HTERT RPE-1 (cell line): ENCODE results near the gene MRPS31.
"Not testable (repeated sequence)": the region's sequence is repeated elsewhere in the genome, so short reads cannot be mapped to it uniquely, and the experiment has no call there.

Experiments
- in situ Hi-C: fragments of 300-500 bp; cut with MboI; formaldehyde crosslinking; loops from 4 replicates; pipeline ENCODE4 v1.14.3; 2020; ENCODE audit warnings: low sequenced_read_pairs

The MRPS31 gene

GRCh38 chr13:40790154-40790616 is 19.2 kb upstream of the MRPS31 start:
- in situ Hi-C loops = no loop called here

GRCh38 chr13:40789275-40790153 is 18.5 kb upstream of the MRPS31 start, which contains the start of gene SLC25A15:
TSS of gene SLC25A15 (plus strand) at chr13:40789611. CDS start at chr13:40793227, 3,616 bp downstream.
- in situ Hi-C loops = no loop called here

GRCh38 chr13:40788540-40789274 is 17.7 kb upstream of the MRPS31 start:
- in situ Hi-C loops = not testable (repeated sequence)

GRCh38 chr13:40787062-40787461 is 16.1 kb upstream of the MRPS31 start:
- in situ Hi-C loops = no loop called here

- in situ Hi-C loops = no loop called here
These were observed 15.6 kb upstream of the MRPS31 start for GRCh38 chr13:40786568-40786996.

GRCh38 chr13:40784540-40784939 is 13.6 kb upstream of the MRPS31 start:
- in situ Hi-C loops = no loop called here

- in situ Hi-C loops = not testable (repeated sequence)
These were observed 12.0 kb upstream of the MRPS31 start for GRCh38 chr13:40782971-40783370.

- in situ Hi-C loops = no loop called here
These were observed 10.7 kb upstream of the MRPS31 start for GRCh38 chr13:40781717-40782116.

GRCh38 chr13:40780822-40781401 is 9.9 kb upstream of the MRPS31 start:
- in situ Hi-C loops = no loop called here

GRCh38 chr13:40779796-40780285 is 8.9 kb upstream of the MRPS31 start:
- in situ Hi-C loops = no loop called here

GRCh38 chr13:40779049-40779448 is 8.1 kb upstream of the MRPS31 start:
- in situ Hi-C loops = no loop called here

GRCh38 chr13:40777809-40778175 is 6.8 kb upstream of the MRPS31 start:
- in situ Hi-C loops = no loop called here

- in situ Hi-C loops = no loop called here
These were observed 6.3 kb upstream of the MRPS31 start for GRCh38 chr13:40777166-40777808.

GRCh38 chr13:40776681-40777165 is 5.7 kb upstream of the MRPS31 start:
- in situ Hi-C loops = no loop called here

- in situ Hi-C loops = no loop called here
These were observed 5.2 kb upstream of the MRPS31 start for GRCh38 chr13:40776232-40776631.

GRCh38 chr13:40774672-40775071 is 3.7 kb upstream of the MRPS31 start:
- in situ Hi-C loops = no loop called here

GRCh38 chr13:40772765-40773473 is 1.9 kb upstream of the MRPS31 start:
- in situ Hi-C loops = no loop called here

GRCh38 chr13:40770609-40770933 is 419 bp downstream of the MRPS31 start:
- in situ Hi-C loops = no loop called here

GRCh38 chr13:40769970-40770369 is 1.0 kb downstream of the MRPS31 start:
- in situ Hi-C loops = no loop called here

- in situ Hi-C loops = no loop called here
These were observed 5.4 kb downstream of the MRPS31 start for GRCh38 chr13:40765602-40766001.
